WI38 (cell line): ENCODE data around the gene ERO1A.

Experiments
- H3K4me3 ChIP-seq: 2 replicates; pipeline ENCODE4 v1.5.1; 2011; ENCODE audit warnings: low read depth, mild to moderate bottlenecking, control low read depth, low read length
- TF ChIP-seq, protein P1 (sequence below): IDR thresholded peaks from 2 replicates; pipeline ENCODE4 v1.5.1; 2012; ENCODE audit warnings: low read depth, mild to moderate bottlenecking, control low read depth, low read length

Gene ERO1A

DNA sequence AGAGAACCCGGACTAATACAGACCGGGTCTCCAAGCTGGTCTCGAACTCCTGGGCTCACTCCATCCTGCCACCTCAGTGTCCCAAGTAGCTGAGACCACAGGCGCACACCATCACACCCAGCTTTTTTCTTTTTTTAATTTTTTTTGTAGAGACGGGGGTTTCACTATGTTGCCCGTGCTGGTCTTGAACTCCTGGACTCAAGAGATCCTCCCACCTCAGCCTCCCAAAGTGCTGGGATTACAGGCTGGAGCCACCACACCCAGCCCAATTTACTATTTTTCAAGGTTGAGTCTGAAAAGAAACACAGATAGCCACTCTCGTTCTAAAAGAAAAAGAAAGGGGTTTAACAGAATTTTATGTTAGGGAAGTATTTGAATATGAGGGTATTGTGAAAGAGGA, 1.8 kb downstream of the ERO1A start:
- TF ChIP-seq, protein P1, sequence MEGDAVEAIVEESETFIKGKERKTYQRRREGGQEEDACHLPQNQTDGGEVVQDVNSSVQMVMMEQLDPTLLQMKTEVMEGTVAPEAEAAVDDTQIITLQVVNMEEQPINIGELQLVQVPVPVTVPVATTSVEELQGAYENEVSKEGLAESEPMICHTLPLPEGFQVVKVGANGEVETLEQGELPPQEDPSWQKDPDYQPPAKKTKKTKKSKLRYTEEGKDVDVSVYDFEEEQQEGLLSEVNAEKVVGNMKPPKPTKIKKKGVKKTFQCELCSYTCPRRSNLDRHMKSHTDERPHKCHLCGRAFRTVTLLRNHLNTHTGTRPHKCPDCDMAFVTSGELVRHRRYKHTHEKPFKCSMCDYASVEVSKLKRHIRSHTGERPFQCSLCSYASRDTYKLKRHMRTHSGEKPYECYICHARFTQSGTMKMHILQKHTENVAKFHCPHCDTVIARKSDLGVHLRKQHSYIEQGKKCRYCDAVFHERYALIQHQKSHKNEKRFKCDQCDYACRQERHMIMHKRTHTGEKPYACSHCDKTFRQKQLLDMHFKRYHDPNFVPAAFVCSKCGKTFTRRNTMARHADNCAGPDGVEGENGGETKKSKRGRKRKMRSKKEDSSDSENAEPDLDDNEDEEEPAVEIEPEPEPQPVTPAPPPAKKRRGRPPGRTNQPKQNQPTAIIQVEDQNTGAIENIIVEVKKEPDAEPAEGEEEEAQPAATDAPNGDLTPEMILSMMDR, result no peak
- H3K4me3 ChIP-seq, result no peak overlapping the region

DNA sequence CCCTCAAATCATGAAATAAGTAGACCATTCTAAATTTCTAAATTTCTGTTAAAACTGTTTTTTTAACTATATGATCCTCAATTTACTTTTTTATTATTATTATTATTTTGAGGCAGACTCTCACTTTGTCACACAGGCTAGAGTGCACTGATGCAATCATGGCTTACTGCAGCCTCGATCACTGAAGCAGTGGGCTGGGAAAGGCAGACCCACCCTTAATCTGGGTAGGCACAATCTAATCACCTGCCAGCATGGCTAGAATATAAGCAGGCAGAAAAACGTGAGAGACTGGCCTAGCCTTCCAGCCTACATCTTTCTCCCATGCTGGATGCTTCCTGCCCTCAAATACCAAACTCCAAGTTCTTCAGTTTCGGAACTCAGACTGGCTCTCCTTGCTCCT, 2.3 kb downstream of the ERO1A start:
- TF ChIP-seq, protein P1, result no peak
- H3K4me3 ChIP-seq, result no peak overlapping the region

DNA sequence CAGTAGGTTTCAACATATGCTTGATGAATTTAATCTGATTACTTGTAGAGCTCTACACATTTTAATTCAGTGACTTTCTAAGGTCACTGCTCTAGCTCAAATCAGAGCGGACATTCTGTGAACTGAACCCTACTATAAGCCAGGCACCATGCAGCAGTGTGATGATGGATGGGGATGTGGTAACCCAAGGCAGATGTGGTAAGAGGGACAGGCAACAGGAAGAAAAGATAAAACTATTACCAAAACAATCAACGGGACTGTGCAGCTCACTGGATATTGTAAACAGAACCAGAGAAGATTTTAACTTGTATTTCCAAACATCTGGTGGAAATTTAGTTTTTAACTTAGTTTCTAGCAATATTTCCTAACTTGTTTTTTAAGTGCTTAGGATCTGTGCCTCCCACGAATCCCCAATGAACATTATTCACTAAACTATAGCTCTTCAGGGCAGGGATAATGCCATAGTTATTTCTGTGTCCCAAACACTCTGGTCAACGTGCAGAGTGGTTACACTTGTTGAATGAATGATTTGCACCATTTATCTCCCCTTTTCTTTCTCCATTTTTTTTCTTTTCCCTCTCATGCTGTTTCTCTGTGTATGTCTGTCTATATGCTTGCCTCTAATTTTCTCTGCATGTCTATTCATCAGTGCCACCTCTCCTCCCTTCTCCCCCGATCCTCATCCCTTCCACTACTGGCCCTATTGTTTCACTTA, 3.0 kb downstream of the ERO1A start:
- TF ChIP-seq, protein P1, result no peak
- no peak overlapping the region for H3K4me3 ChIP-seq

DNA sequence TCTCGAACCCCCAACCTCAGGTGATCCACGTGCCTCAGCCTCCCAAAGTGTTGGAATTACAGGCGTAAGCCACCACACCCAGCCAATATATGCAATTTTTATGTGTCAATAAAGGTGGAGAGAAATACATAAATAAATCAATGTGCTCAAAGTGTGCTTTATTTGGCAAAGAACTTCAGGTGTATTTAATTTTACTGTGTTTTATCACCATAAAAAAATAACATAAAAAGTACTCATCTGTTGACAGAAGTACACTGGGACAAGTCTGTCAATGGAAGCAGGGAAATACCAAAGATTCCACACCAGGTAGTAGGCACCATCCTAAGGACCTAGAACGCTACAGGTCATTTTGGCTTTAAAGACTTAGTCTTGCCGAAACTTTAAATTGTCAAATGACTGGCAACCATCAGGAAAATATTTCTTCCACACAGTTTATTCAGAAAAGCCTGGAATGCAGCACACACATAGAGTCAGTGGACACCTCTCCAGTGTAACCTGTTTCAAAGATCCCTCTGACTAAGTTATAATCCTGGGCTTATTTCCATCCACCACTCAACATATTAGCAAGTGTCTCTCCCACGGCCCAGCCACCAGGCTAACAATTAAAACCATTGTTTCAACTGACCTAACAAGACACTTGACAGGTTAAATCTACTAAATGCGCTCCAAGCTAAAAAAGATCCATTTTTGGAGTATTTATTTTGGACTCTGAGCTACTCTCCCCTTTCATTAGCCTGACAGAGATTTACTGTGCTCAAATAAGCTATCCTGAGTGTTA, 4.2 kb downstream of the ERO1A start:
- TF ChIP-seq, protein P1, result no peak
- no peak overlapping the region for H3K4me3 ChIP-seq

DNA sequence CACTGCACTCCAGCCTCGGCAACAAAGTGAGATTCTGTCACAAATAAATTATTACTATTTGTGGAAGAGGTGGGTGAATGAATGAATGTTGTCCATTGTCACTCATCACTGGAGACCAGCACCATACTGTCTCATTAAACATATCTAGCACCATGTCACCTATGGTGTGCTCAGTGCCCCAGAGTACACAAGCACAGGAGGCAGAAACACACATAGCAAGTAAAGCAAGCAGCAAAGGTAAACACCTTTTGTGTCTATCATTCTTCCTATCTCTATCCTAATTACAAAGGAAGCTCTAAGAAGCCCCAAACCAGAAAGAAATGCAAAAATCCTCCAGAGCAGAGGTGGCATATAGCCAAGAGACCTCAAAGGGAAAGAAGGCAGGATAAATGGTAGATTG, 9.2 kb downstream of the ERO1A start:
- TF ChIP-seq, protein P1, result no peak
- no peak overlapping the region for H3K4me3 ChIP-seq

DNA sequence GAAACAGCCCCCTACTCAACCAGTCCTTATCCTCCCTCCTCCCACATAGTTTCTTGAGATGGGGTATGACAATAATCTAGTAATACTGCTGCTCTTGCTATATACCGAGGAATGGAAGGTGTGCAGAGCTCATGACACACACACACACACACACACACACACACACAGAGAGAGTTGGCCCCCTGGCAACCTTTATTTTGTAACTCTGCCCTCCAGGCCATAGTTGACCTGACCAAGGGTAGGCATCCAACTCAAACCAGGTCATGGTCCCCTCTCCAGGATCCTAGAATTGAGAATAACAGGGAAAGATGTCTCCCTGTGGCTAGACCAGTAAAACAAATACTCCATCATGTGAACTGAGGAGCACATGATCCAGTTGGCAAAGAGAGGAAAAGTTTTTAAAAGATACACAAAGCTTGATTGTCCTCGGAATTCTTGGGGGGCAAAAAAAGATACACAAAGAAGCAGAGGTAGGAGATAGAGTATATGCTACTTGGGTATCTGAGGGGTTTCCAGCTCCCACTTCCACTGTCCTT, 11.3 kb downstream of the ERO1A start:
- TF ChIP-seq, protein P1, result no peak
- H3K4me3 ChIP-seq, result no peak overlapping the region

DNA sequence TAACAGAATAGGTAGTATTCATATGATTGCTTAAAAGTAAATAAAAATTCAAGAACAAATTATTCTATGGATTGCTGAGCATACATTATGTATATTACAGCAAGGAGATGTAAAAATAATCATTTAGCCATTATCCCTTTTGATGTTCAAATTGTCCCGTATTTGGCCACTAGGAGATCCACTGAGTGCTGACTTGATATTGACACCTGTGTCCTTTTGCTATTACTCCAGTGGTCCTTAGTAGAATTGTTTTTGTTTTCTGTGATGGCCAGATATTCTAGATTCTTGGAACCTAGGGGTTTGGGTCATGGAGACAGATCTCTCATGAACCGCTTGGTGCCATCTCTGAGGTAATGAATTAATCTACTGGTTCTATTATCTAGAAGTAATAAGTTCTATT, 16.8 kb downstream of the ERO1A start:
- TF ChIP-seq, protein P1, result no peak
- H3K4me3 ChIP-seq, result no peak overlapping the region
